Vagina (tissue), 2 donors: Measurements from ENCODE around the gene GRIK3.

Experiments used
- CTCF ChIP-seq, 3 experiments: fragments of 450-650 bp in 2 of 3; fragments of 200-600 bp in 1 of 3; sonication (generic) in 1 of 3; IDR thresholded peaks; one replicate each; pipeline ENCODE4 v1.5.1; 2017 to 2019; ENCODE audit warnings: antibody characterized with exemption in 3 of 3, mild to moderate bottlenecking in 2 of 3, moderate library complexity in 2 of 3
- POLR2A ChIP-seq, 2 donors: fragments of 450-650 bp; IDR thresholded peaks; one replicate each; pipeline ENCODE4 v1.6.1; 2017; ENCODE audit warnings: antibody characterized with exemption in 2 of 2, mild to moderate bottlenecking in 2 of 2, moderate library complexity in 2 of 2

GRCh38 chr1:36867575-36867974 is 166.7 kb downstream of the GRIK3 start:
- TF ChIP-seq CTCF (IDR thresholded peaks at IDR 0.05) = no peak
- no peak for TF ChIP-seq POLR2A (IDR thresholded peaks at IDR 0.05)
